Kidney glomerular epithelial cell (primary cell): ENCODE measurements around the gene RBM4B.

Experiments
- DNase-seq: peaks from one replicate; lab custom pipeline; 2025; lab: John Stamatoyannopoulos, UW

The RBM4B gene

DNA sequence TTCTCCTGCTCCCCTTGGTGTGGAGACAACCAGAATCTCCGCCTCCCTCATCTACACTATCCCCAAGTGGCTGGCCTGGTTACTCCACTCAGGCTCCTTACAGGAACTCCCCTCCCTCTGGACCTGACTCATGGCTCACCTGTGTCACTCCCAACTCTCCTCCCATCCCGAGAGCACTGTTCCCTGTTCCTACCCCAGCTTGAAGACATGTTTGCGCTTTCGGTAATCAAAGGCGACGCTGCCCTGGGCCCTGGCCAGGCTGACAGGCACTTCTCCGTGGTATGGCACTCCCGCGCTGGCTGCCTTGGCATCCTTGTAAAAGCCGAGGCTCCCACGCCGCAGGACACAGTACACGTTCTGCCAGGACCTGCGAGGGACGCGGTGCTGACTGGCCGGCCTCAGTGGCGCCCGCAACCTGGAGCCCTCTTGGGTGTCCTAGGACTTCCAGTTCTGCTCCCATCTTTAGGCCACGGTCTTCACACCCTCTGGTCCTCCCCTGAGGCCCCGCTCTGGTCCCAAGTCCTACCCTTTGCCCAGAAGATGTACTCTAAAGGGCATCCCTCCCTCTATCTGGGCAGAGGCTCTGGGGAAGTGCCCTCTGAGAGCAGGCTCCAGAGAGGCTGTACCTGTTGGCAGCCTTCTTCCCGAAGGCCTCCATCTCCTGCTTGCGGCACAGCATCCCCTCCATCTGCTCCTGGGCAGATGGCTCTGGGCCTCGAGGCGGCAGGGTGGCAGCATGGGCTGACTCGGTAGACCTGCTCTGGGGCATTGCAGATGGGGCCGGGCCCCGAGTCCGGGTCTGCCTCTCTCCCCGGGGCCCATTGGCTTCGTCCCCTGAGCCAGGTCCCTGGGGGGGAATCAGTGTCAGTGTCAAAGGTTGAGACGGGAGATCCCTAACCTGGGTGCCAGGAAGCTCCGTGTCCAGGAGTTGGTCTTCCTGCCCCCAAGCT lies 9.4 kb upstream of the RBM4B start:
- DNase-seq = no peak

DNA sequence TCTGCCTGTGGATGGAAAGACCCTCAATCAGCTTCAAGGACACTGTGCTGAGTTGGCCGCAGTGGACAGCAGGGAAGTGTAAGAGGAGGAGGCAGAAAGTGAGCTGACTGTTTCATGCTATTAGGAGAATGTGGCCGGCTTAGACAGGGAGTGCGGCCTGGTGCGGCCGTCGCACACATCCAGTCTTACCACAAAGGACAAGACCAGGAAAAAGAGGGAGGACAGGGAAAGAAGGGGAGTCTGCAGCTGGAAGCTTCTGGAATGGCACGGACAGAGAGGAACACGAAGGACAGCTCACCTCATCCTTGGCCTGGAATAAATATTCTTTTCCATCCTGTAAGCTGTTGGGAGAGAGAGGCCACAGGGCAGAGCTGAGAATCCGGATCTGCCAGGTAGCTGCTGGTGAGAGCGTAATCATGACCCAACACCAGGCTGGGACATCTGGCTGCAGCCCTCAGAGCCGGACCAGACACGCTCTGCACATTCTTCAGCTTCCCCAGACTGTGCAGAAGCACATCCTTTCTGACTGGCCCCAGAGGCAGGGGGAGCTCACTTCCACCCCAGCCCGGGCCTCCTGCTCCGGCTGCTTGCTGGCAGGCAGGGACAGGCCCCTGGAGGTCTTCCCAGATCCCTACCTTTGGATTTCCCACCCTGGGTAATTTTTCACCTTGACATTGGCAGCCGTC lies 8.6 kb upstream of the RBM4B start:
- DNase-seq = no peak

DNA sequence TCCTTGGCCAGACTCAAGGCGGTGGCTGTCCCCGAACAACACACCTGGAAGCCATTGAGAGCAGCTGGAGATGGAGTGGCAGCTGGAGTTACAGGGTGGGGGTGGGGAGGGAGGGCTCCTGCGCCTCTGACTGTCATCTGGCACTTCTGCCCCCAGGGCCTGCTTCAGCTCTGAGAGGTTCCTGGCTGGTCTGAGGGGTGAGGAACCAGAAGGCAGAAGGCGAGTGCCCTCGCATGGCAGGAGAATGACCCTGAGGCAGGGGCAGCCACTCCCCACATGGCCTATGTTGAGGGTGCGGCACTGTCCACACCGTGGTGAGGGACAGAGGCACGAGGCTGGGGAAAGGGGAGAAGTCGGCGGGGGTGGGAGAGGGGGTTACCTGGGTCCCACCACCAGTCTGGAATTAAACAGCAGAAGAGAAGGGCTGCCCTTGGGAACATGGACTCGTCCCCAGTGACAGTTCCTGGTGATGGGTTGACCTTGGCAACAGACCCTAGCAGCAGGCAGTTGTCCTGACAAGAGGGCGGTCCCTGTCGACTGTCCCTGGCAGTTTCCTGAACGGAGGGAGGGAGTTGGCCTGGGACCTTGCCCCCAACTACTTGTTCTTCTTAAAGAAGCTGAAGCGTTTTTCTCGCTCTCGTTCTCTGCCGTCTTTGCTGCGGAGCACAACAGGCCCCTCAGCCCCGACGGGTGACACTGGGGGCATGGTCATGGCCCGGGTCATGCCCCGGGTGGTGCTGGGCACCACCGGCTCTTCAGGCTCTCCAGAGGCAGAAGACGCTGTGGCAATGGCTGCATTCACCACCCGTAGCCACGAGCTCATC lies 7.8 kb upstream of the RBM4B start:
- DNase-seq = no peak

GRCh38 chr11:66684635-66685034 lies 6.9 kb upstream of the RBM4B start:
- DNase-seq = no peak

DNA sequence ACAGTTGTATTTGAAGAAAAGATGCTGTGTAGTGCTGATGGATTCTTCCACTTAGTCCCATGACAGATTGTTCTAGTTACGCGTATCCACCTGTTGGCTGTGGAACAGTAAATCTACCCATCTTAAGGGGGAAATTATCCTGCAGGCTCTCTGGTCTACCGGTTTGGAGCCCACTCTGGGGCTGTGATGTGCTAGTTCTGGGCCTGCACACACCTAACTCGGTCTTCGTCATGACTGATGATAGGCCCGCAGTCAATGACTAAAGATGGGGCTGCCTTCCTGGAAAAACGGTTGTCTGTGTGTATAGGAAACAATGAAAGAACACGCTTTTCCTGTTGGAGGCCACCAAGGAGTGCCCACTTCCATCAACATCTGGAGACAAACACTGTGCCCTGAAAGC lies 6.2 kb upstream of the RBM4B start:
- DNase-seq = no peak

- DNase-seq = no peak
Observed at GRCh38 chr11:66680966-66681645, 3.4 kb upstream of the RBM4B start.

DNA sequence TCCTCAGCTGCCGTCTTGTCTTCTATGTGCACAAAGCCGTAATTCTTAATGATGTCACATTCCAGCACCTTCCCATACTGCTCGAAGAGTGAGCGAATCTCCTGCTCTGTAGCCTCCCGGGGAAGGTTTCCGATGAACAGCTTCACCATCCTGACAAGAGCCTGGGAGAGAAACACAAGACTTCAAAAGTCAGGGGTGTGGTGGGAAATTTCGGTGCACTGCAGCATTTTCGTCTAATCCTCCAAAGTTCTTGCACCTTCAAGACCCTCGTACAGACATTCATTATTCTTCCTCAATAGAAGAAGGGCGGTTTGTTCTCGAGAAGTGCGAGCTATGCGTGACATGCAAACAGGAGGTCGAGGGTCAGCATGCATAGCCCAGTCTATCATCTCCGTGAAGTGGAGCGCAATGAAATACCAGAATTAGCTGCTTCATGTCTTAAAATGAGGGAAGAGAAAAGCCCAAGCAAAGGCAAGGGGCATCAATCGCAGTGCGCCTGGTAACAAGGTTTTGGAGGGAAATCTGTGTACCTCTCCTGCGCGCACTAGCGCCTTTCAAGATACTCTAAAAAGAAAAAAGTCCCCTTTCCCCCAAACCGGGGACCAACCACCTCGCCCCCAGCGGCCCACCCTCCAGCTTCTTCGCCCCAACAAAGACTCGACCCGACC lies 622 bp downstream of the RBM4B start:
- no peak for DNase-seq

GRCh38 chr11:66676282-66676919 lies 1.3 kb downstream of the RBM4B start:
- no peak for DNase-seq

DNA sequence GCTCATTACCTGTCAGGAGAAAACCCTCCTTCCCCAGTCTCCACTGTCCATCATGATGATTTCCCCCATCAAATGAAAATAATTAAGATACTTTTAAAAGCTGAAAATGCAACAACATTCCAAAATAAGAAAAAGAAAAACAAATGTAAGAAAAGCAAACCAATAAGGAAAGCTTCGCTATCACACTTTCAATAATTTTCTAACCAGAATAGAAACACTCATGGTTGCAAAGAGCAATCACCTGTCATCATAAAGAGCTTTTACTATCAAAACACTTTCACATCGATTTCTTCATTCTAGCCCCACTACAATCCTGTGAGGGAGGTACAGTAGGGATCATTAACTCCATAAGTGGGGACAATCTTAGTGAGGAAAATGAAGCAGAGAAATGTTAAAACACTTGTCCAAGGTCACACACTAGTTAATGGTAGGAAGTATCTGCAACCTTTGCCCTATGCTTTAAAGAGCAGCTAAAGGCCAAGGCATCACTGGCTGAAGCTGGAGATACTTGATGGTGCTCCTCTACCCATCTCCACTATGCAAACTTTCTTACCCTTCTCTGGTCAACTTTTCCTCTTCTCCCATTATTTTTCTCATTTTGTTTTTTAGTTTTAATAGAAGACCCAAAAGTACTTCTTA lies 2.6 kb downstream of the RBM4B start:
- DNase-seq = no peak

DNA sequence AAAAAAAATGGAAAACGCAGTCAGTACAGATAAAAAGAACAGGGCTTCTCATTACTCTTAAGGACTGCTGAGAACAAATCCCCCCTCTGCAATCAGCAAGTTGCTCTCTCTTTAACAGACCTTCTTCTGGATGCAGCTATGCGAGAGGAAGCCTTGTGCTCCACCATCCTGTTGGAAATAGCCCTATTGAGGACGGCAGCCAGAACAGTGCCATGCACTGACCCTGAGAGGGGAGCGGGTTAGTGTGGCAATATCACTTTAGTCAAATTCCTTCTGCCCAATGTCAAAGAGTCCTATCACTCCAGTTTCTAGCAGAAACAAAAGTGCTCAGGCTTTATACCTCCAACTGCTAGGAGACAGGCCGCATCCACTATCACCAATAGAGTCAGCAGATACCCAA lies 6.9 kb downstream of the RBM4B start:
- no peak for DNase-seq

DNA sequence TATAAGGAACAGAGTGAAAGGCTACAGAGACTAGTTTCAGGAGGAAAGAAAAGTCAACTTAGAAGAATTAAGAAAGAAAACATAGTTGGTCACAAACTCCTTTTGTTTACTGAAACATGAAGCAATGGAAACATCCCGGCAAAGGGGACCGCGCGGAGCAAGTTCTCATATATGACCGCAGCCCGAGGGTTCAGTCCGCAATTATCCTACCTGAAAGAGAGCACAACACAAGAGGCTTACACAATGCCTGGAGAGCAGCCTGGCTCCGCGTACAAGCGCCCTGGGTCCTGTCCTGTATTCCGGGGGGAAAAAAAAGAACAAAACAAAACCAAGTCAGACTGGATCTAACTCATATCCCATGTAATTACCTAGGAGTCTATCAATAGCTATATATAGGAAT lies 12.3 kb downstream of the RBM4B start:
- no peak for DNase-seq

DNA sequence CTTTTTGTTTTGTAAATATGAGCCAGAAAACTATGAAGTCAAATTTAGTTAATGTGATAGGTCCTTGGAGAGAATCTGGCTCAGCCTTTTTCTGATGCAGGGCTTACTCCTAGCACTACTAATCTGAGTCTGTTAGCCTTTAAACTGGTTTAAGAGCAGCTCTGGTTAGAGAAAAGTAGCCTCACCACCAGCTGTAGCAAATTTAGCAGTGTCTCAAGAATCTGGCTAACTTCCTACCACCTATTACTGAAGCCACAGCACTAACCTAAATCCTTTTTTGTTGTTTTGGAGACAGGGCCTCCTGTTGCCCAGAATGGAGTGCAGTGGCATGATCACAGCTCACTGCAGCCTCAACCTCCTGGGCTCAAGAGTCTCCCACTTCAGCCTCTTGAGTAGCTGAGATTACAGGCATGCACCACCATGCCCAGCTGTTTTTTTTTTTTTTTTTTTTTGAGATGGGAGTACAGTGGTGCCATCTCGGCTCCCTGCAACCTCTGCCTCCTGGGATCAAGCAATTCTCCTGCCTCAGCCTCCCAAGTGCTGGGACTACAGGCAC lies 13.9 kb downstream of the RBM4B start:
- no peak for DNase-seq

DNA sequence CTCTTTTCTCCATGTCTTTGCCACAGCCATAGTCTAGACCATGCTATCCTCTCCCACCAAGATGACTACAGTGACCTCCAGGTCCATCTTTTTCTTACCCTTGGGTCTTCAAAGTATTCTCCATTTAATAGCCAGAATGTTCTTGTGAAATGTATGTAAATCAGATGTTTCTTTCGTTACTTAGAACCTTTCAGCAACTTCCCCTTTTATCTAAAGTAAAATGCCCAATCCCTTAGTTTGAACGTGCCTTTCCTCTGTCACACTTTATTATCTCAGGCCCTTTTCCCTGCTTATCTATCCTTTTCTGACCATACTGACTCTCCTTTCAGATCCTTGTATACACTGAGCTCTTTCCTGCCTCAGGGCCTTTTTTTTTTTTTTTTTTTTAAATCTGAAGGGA lies 17.9 kb downstream of the RBM4B start:
- no peak for DNase-seq

DNA sequence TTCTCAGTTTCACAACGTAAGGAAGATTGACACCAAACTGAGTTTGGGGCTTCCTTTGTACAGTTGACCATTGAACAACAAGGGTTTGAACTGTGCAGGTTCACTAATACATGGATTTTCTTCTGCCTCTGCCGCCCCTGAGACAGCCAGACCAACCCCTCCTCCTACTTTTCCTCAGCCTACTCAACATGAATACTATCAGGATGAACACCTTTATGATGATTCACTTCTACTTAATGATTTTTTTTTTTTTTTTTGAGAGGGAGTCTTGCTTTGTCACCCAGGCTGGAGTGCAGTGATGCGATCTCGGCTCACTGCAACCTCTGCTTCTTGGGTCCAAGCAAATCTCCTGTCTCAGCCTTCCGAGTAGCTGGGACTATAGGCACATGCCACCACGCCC lies 24.6 kb downstream of the RBM4B start:
- peak; percentile 38 for DNase-seq

- no peak for DNase-seq
Observed at GRCh38 chr11:66652651-66653050, 25.0 kb downstream of the RBM4B start.

DNA sequence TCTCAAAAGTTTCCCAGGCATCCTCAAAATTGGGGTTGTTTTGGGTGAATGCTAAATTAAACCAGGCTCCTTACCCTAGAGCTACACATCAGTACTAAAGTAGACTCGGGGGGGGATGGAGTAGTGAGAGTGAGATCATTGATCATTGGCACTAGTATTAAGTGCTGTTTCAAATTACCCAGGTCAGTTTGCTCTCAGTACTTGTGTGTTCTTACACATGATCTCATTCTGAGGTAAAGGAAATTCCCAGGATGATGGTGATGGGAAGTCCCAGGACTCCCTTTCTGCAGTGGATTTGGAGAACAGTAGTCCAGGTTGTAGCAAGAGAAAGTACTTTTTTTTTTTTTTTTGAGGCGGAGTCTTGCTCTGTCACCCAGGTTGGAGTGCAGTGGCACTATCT lies 26.7 kb downstream of the RBM4B start:
- peak; percentile 25 for DNase-seq

DNA sequence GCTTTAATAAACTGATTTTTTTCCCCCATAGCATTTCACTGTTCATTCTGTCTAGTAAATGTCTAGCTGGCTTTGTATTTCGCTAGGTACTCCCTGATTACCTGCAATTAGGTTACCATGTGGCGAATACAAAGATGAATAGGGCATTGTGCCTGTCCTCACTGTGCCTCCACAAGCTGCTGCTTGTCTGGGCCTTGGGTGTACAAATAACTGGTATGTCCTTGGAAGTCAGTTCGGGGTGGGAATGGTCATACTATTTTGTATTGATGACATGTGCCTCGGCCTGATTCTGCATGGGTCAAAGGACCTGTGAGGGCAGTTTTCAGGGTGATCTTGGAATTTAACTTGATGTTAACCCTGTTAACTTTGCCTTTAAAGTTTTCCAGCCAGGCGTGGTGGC lies 27.8 kb downstream of the RBM4B start:
- DNase-seq = no peak

DNA sequence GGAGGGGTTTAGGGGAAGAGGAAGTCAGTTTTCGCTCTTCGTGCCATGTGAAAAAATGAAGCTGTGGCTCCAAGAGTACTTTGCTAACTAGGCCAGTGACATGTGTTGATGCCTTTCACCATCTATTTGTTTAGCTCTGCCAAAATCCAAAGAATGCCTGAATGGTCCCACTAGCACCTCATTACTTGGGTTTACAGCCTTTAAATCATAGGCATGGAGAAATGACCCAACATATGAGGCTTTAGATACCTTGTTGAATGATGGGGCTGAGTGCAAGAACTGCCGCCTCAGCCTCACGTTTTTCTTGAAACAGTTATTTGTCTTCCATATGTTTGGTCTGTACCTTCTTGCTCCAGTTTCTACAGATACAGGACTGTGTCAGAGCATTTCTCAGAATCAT lies 30.9 kb downstream of the RBM4B start:
- DNase-seq = no peak

DNA sequence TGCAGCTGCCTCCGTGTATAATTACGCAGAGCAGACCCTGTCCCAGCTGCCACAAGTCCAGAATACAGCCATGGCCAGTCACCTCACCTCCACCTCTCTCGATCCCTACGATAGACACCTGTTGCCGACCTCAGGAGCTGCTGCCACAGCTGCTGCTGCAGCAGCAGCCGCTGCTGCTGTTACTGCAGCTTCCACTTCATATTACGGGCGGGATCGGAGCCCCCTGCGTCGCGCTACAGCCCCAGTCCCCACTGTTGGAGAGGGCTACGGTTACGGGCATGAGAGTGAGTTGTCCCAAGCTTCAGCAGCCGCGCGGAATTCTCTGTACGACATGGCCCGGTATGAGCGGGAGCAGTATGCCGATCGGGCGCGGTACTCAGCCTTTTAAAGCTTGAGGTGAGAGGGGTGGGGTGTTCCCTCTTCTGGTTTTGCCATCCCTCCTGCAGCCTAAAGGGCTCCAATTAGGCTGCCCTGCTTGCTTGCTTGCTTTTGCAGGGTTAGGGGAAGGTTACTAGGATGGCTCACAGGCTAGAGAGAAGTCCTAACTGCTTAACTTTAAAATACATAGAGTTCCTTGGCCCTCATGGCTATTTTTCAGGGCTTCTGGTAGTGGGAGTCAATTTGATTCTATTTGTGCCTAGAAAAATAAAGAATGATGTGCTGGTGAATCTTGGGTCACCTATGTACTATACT lies 33.8 kb downstream of the RBM4B start:
- DNase-seq = no peak

GRCh38 chr11:66641834-66642233 lies 35.9 kb downstream of the RBM4B start:
- DNase-seq = no peak
